Ovary (tissue), 9 donors: Measurements from ENCODE around the gene AKAP9. TPM values are rescaled to one million over a fixed set of nuclear protein-coding genes. Genes with fewer than 3 reads are reported as not detected.

Experiments
- DNase-seq, 5 donors: peaks; one replicate each; pipeline ENCODE4 v3.0.0-alpha.2; 2019 to 2020
- H3K27ac ChIP-seq, 2 donors: fragments of 200-600 bp; one replicate each; pipeline versions ENCODE4 v1.5.1 to v1.8.0; 2019 to 2022
- H3K27me3 ChIP-seq: fragments of 200-600 bp; one replicate; pipeline ENCODE4 v1.8.0; 2022
- H3K36me3 ChIP-seq: fragments of 200-600 bp; sonication (generic); one replicate; pipeline ENCODE4 v1.5.1; 2019
- H3K4me1 ChIP-seq: one replicate; pipeline ENCODE4 v1.8.1; 2013; ENCODE audit warnings: mild to moderate bottlenecking, moderate library complexity; ENCODE audit not compliant: insufficient read depth
- H3K4me3 ChIP-seq: fragments of 200-600 bp; sonication (generic); one replicate; pipeline ENCODE4 v1.5.1; 2017
- H3K9me3 ChIP-seq, 2 donors: fragments of 200-600 bp in 1 of 2; sonication (generic) in 1 of 2; one replicate each; pipeline versions ENCODE4 v1.5.1 to v1.8.1; 2013 to 2019; ENCODE audit warnings: mild to moderate bottlenecking in 1 of 2, moderate library complexity in 1 of 2
- CTCF ChIP-seq, 3 donors: fragments of 450-650 bp in 2 of 3; fragments of 200-600 bp in 1 of 3; IDR thresholded peaks; one replicate each; pipeline versions ENCODE4 v1.5.1 to v1.8.0; 2016 to 2022; ENCODE audit warnings: antibody characterized with exemption in 3 of 3, mild to moderate bottlenecking in 1 of 3
- EP300 ChIP-seq: sonication (generic); formaldehyde crosslinking; IDR thresholded peaks from one replicate; pipeline ENCODE4 v1.6.1; 2017; ENCODE audit warnings: antibody characterized with exemption
- POLR2A ChIP-seq: fragments of 450-650 bp; IDR thresholded peaks from one replicate; pipeline ENCODE4 v1.6.1; 2017; ENCODE audit warnings: antibody characterized with exemption, mild to moderate bottlenecking, moderate library complexity
- WGBS, 3 donors: extraction: QIAGEN DNeasy Blood & Tissue Kit in 1 of 3; methylation state at CpG; one replicate each; pipeline versions ENCODE4 v1.1.5 to v1.1.7; 2013 to 2017; 5-methylcytosine and 5-hydroxymethylcytosine counted together
- intact Hi-C, 4 donors: fragments of 100-400 bp; cut with DNase I; formaldehyde crosslinking; loops; one replicate each; pipeline versions ENCODE4 v1.11.0 to v1.15.1; 2022 to 2023
- polyA plus RNA-seq, 2 donors: library from polyadenylated mRNA; stranded (reverse); fragments of 200-250 nt in 1 of 2; fragments of 350-450 nt in 1 of 2; fragmentation: Illumina TruSeq in 1 of 2; extraction: RNeasy Lipid Tissue Mini Kit (QIAGEN cat#74804) in 1 of 2; gene quantifications; one replicate each; pipeline ENCODE4 v1.2.3, GENCODE V29; 2013 to 2014
- total RNA-seq, 7 donors: library from RNA; depleted of rRNA in 2 of 7; stranded (reverse); fragments of >200 nt in 2 of 7; fragmentation: NEBNext Ultra II Directional in 3 of 7; extraction: Animal tissue kit (Norgen Biotek cat#: 25700) in 3 of 7; gene quantifications; one replicate each; pipeline versions ENCODE4 v1.1.0 to v1.2.4, GENCODE V29; 2016 to 2023
- donor health status: DM: no; HTN: no; CAD: no; lungs with moderate emphysema.
- donor health status: DM: no; HTN: no; CAD: no.
- donor health status: Bipolar disorder and iron deficiency.
- donor health status: DM: yes; HTN: yes; CAD: no.
- donor health status: DM: no; HTN: no; CAD: no.
- donor health status: DM: yes; HTN: yes; CAD: no.

Gene AKAP9
- total and polyA plus RNA-seq, 9 donors: 22.1 to 92.8 (median 57.7) TPM

DNA sequence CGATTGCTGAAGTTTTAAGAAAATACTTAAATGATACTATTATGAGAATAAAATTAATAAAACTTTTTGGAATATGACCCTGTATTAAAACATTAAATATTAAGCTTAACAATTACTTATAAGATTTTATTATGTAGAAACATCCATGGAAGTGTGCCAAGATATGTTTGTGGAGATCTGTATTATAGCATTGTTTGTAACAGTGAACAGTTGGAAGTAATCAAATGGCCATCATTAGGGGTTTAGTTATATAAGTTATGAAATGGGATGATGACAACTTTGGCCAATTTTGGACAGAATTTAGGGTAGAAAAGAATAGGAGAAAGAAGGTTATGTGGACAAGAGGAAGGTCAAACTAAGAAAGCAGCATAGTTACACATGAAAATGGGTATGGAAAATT lies 88.0 kb downstream of the AKAP9 start:
- H3K27me3 ChIP-seq: no peaks in the 10 kb centered on the region
- H3K36me3 ChIP-seq: no peaks in the 10 kb centered on the region
- H3K27ac ChIP-seq: no peak overlapping the region
- H3K4me3 ChIP-seq: no peak overlapping the region
- TF ChIP-seq EP300 (no peak), CTCF (IDR thresholded peaks at IDR 0.05) (no peak), POLR2A (no peak)
- peaks cover 0 to 6% of the 10 kb centered on the region in 2 donors for H3K9me3 ChIP-seq
- DNase-seq: no peak
- intact Hi-C loops: no loop called here
- whole genome bisulfite sequencing, 3 donors: 93 to 97% (median 96%) methylated on average over 1 of the region's 1 CpG
- peaks cover 2% of the 10 kb centered on the region for H3K4me1 ChIP-seq

DNA sequence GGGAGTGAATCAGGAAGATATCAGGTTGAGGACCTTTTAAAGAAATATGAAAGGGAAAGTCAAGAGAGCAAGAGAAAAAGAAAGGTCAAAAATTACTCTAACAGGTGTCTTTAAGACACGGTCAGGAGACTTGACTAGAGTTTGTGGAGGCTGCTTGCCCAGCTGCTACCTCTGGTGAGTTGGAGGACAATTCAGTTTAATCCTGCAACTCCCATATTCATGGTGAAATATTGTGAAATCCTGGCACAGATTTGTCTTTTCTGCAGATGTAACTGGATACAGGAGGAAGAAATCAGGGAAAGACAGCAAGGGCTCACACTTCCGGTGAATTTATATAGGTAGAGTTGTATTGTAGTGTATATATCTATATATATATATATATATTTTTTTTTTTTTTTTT lies 93.5 kb downstream of the AKAP9 start:
- Histone ChIP-seq H3K4me1 (no peaks in the 10 kb centered on the region), H3K36me3 (no peaks in the 10 kb centered on the region), H3K9me3 (no peaks in the 10 kb centered on the region), H3K27me3 (no peaks in the 10 kb centered on the region), H3K27ac (no peak overlapping the region), H3K4me3 (no peak overlapping the region)
- no peak for TF ChIP-seq CTCF (IDR thresholded peaks at IDR 0.05)
- no peak for TF ChIP-seq POLR2A
- no peak for TF ChIP-seq EP300
- peak in 1 of 5 donors; percentile 19 for DNase-seq
- WGBS, 3 donors: 50 to 60% (median 56%) methylated on average over 2 of the region's 2 CpGs
- intact Hi-C loops: no loop called here

- intact Hi-C loops: no loop called here
- no peaks in the 10 kb centered on the region for H3K36me3 ChIP-seq
- H3K9me3 ChIP-seq: no peaks in the 10 kb centered on the region
- H3K27ac ChIP-seq: no peak overlapping the region
- DNase-seq: no peak
- H3K4me1 ChIP-seq: no peaks in the 10 kb centered on the region
- TF ChIP-seq POLR2A: no peak
- TF ChIP-seq EP300: no peak
- no peak for TF ChIP-seq CTCF (IDR thresholded peaks at IDR 0.05)
- WGBS, 3 donors: 86 to 94% (median 91%) methylated on average over 1 of the region's 1 CpG
- H3K27me3 ChIP-seq: no peaks in the 10 kb centered on the region
- no peak overlapping the region for H3K4me3 ChIP-seq
Measured at GRCh38 chr7:92035576-92035975, 94.9 kb downstream of the AKAP9 start.

- intact Hi-C loops: no loop called here
- WGBS, 3 donors: 94 to 97% (median 97%) methylated on average over 1 of the region's 1 CpG
Measured at GRCh38 chr7:92039900-92040299, 99.2 kb downstream of the AKAP9 start.

More at GRCh38 chr7:92039900-92040299, 99.2 kb downstream of the AKAP9 start:
- TF ChIP-seq EP300 (no peak), POLR2A (no peak), CTCF (IDR thresholded peaks at IDR 0.05) (no peak)
- H3K36me3 ChIP-seq: no peaks in the 10 kb centered on the region
- no peaks in the 10 kb centered on the region for H3K4me1 ChIP-seq
- H3K27ac ChIP-seq: no peak overlapping the region
- H3K27me3 ChIP-seq: no peaks in the 10 kb centered on the region
- no peaks in the 10 kb centered on the region for H3K9me3 ChIP-seq
- DNase-seq: no peak
- no peak overlapping the region for H3K4me3 ChIP-seq
